Muscle of back (tissue), 11 donors: ENCODE results near the gene CHRNA4. TPM values are rescaled to one million over a fixed set of nuclear protein-coding genes. Genes with fewer than 3 reads are reported as not detected.
A peak's percentile ranks its signal among the peaks of the same experiment; 100 is the strongest.
"Not testable (repeated sequence)": the region's sequence is repeated elsewhere in the genome, so short reads cannot be mapped to it uniquely, and the experiment has no call there.

Experiments used
- DNase-seq, 3 donors: peaks; one replicate each; pipeline versions ENCODE4 v3.0.0 to v3.0.0-alpha.2; 2013
- polyA plus RNA-seq, 10 donors: library from polyadenylated mRNA; unstranded; fragments of 120-200 nt; gene quantifications; one replicate each; pipeline ENCODE4 v1.2.1, GENCODE V29; 2013; ENCODE audit not compliant: insufficient read length in 10 of 10

The CHRNA4 gene
- polyA plus RNA-seq, 10 donors: 0.14 to 1.5 (median 0.61) TPM

- not testable (repeated sequence) for DNase-seq
Measured at GRCh38 chr20:63335060-63335459, 26.1 kb downstream of the CHRNA4 start.

GRCh38 chr20:63334356-63334755 is 26.8 kb downstream of the CHRNA4 start:
- no peak for DNase-seq

- DNase-seq: no peak
Measured at GRCh38 chr20:63333241-63333836, 27.8 kb downstream of the CHRNA4 start.

GRCh38 chr20:63332488-63333240 is 28.5 kb downstream of the CHRNA4 start:
- DNase-seq: no peak

- DNase-seq: no peak
Measured at GRCh38 chr20:63331741-63332400, 29.3 kb downstream of the CHRNA4 start.

- no peak for DNase-seq
Measured at GRCh38 chr20:63330940-63331339, 30.2 kb downstream of the CHRNA4 start.

GRCh38 chr20:63330084-63330760 is 30.9 kb downstream of the CHRNA4 start:
- peak in 1 of 3 donors; percentile 47 for DNase-seq

GRCh38 chr20:63329331-63330083 is 31.6 kb downstream of the CHRNA4 start:
- DNase-seq: no peak

GRCh38 chr20:63328718-63329275 is 32.4 kb downstream of the CHRNA4 start:
- no peak for DNase-seq

- no peak for DNase-seq
Measured at GRCh38 chr20:63328026-63328700, 33.0 kb downstream of the CHRNA4 start.

GRCh38 chr20:63327231-63327745 is 33.9 kb downstream of the CHRNA4 start:
- DNase-seq: no peak

GRCh38 chr20:63326314-63327230 is 34.6 kb downstream of the CHRNA4 start:
- DNase-seq: no peak

GRCh38 chr20:63325554-63326313 is 35.4 kb downstream of the CHRNA4 start:
- DNase-seq: no peak

GRCh38 chr20:63325021-63325471 is 36.1 kb downstream of the CHRNA4 start:
- DNase-seq: no peak

- peak; percentile 18 to 75 (median 54) for DNase-seq
Measured at GRCh38 chr20:63323357-63323981, 37.7 kb downstream of the CHRNA4 start.

GRCh38 chr20:63322933-63323273 is 38.2 kb downstream of the CHRNA4 start:
- no peak for DNase-seq

GRCh38 chr20:63322146-63322932 is 38.8 kb downstream of the CHRNA4 start:
- DNase-seq: no peak
